Middle frontal gyrus (tissue), 1 donor: ENCODE data around the gene GTF2I.
A peak's percentile ranks its signal among the peaks of the same experiment; 100 is the strongest.
"Not testable (repeated sequence)": the region's sequence is repeated elsewhere in the genome, so short reads cannot be mapped to it uniquely, and the experiment has no call there.

ENCODE experiments used
- DNase-seq: peaks from one replicate; pipeline ENCODE4 v3.0.0-alpha.2; 2015; ENCODE audit warnings: low spot score; ENCODE audit errors: extremely low spot score

Gene GTF2I

DNA sequence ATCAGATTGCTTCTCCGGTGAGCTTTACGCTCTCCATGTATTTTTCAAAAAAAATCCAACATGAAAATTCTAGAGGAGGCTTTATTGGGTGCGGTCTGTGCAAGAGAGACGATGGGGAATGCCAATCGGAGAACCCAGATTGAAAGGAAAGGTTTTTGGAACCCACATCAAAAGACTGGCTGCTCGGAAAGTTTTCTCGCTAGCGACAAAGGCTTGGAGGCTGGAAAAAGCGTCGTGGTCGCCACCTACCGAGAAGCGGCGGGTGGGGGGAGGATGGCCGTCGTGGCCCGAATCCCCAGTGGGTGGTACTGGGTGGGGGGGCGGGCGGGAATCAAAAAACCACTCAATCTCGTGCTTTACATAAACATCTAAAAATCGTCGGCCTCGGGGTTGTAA lies 1.1 kb upstream of the GTF2I start:
- peak; percentile 33 for DNase-seq

DNA sequence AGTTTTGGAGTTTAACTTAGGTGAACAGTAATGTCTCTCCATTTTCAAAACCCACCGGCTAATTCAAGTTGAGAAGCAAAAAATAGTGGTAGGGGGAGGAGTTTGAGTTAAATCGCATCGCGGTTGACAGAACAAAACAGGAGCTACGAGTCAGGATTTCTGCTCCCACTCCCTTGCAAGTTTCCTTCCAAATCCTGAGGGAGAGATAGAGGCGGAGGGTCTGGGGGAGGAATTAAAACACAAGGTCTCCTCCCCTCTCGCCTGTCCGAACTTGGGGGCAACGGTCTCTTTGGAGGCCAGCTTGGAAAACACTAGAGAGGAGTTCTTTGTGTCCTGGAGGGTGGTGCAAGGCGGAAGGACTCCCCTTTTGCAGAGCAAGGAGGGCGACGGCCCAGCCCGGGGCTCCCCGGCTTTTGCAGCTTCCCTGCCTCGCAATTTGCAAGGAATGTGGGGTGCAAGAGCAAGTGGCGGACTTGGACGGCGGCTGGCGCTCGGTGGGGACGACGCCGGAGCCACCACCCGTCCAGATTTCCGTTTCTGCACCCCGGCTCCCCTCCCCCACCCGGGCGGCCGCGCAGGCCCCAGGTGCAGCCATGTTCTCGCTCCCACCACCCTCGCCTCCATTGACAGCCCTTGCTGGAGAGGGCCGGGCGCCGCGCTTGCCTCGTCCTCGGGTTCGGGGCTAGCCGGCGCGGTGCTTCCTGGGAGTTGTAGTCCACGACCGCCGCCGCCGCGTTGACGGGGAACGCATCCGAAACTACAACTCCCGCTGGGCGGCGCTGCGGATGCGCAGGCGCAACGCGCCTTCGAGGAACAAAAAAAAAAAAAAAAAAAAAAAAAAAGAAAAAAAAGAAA lies 454 bp upstream of the GTF2I start:
- DNase-seq: peak; percentile 97

DNA sequence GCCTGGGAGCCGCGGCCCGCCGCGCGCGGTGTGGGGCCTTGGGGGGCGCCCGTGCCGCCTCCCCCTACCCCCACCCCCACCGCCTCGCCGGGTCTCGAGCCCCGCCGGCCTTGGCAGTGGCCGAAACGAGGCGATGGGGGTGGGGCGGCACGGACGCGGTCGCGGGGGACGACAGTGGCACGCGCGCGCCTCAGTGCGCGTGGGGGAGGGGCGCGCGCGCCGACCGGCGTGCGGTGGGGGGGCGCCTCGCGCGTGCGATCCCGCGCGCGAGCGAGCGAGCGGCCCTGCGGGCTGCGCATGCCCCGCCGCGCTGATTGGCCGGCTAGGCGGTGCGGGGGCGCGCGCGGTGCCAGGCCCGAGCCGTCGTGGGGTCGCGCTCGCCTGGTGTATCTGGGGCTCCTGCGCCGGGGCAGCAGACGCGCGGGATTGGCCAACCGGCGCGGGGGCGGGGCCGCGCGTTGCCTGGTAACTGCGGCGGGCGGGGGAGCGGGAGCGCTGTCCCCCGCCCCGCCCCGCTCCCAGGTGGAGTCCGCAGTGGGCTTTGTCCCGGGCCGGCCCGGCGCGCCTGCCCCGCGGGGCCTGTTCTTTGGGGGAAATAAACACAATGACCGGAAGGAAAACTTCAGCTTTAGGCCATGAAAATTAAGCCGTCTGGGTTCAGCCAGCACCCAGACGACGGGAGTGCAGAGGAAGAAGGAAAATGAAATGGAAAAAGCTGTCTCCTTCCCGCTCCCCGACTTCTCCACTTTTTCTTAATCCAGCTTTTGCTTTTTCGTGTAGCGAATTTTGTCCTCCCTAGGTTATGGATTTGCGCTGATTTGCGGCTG lies 873 bp downstream of the GTF2I start:
- DNase-seq: peak; percentile 91

- not testable (repeated sequence) for DNase-seq
Measured at GRCh38 chr7:74660202-74660601, 2.7 kb downstream of the GTF2I start.

GRCh38 chr7:74661836-74662794 lies 4.6 kb downstream of the GTF2I start:
- not testable (repeated sequence) for DNase-seq

DNA sequence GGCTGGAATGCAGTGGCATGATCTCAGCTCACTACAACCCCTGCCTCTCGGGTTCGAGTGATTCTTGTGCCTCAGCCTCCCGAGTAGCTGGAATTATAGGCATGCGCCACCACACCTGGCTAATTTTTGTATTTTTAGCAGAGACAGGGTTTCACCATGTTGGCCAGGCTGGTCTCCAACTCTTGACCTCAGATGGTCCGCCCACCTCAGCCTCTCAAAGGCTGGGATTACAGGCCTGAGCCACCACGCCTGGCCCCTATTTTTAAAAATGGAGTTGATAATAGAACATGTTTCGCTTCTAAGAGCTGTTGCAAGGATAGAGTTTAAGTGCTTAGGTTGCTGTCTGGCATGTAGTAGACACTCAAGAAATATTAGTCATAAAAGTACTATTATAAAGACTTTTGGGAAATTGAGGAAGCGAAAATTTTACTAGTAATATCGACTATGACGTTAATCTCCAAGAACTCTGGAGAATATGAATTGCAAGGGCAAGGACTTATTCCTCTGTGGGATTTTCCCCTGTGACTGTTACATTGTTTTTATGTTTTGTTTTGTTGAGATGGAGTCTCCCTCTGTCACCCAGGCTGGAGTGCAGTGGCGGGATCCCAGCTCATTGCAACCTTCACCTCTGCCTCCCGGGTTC lies 7.9 kb downstream of the GTF2I start:
- no peak for DNase-seq

DNA sequence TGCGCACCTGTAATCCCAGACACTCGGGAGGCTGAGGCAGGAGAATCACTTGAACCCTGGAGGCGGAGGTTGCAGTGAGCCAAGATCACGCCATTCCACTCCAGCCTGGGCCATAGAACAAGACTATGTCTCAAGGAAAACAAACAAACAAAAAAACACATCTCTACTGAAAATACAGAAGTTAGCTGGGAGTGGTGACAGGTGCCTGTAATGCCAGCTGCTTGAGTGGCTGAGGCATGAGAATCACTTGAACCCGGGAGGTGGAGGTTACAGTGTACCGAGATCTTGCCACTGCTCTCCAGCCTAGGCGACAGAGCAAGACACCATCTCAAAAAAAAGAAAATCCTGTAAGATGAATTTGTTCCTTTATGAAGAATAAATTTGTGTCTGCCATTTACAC lies 9.5 kb downstream of the GTF2I start:
- not testable (repeated sequence) for DNase-seq

- not testable (repeated sequence) for DNase-seq
Measured at GRCh38 chr7:74667520-74667919, 10.0 kb downstream of the GTF2I start.

DNA sequence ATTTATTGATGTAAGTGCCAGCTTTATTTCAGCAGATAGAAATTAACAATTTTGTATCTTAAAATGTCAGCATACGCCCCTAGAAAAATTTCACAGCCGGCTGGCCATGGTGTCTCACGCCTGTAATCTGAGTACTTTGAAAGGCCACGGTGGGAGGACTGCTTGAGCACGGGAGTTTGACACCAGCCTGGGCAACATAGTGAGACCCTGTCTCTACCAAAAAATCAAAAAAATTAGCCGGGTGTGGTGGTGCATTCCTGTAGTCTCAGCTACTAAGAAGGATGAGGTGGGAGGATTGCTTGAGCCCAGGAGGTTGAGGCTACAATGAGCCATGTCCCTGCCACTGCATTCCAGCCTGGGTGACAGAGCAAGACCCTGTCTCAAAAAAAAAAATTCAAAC lies 14.1 kb downstream of the GTF2I start:
- no peak for DNase-seq

- DNase-seq: no peak
Measured at GRCh38 chr7:74672343-74672915, 14.9 kb downstream of the GTF2I start.

GRCh38 chr7:74674166-74674565 lies 16.6 kb downstream of the GTF2I start:
- no peak for DNase-seq

- no peak for DNase-seq
Measured at GRCh38 chr7:74682829-74683228, 25.3 kb downstream of the GTF2I start.

DNA sequence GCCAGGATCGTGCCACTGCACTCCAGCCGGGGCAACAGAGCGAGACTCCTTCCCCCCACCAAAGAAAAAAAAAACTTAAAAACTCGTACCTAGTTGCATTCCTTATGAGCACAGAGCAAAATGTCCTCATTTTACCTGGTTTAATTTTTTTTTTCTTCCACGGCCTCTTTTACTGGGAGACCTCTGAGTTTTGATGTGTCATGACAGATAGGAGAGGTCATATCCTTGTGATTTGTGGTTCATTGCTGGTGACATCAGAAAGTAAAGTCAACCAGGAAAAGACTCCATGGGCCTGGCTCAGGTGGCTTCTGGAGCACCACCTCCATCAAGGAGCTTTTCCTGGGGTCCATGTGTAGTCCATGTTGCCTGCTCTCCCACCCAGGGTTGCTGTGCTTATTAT lies 26.3 kb downstream of the GTF2I start:
- no peak for DNase-seq

GRCh38 chr7:74684473-74684872 lies 27.0 kb downstream of the GTF2I start:
- no peak for DNase-seq

DNA sequence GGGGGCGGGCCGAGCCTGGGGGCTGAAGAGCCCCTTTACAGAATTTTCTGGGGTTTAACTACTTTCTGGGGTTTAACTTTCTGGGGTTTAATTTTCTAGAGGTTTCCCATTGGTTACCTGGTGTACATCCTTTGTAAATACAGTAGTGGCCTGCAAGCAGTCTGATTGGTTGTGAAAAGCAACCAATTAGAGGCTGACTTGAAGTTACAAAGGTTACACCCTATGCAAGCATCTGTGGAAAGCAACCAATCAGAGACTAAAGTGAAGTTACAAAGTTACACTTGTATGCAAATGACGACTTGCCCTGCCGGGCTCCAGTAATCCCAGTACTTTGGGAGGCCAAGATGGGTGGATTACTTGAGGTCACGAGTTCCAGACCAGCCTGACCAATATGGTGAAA lies 27.4 kb downstream of the GTF2I start:
- DNase-seq: no peak

DNA sequence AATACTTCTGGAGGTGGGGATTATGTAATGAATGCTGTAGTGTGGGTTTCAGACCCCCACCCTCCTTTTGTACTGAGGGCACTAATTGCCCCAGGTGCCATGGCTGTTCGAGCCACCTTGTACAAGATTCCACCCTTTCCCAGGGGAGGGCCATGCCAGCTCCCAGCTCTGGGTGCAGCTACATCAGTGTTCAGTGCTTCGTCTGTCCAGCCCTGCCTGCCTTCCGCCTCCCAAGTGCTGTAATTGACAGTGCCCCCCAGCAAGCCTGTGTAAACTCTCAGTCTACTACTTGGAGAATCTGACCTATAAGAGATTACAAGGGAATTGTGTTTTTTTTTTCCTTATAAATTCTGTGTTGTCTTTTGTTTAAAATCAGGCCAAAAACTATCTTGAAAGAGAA lies 33.0 kb downstream of the GTF2I start:
- no peak for DNase-seq

DNA sequence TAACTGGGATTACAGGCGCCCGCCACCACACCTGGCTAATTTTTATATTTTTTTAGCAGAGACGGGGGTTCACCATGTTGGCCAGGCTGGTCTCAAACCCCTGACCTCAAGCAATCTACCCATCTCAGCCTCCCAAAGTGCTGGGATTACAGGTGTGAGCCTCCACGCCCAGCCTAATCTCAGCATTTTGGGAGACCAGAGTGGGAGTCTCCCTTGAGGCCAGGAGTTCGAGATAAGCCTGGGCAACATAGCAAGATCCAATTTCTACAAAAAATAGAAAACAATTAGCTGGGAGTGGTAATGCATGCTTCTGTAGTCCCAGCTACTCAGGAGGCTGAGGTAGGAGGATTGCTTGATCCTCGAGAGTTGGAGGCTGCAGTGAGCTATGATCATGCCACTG lies 46.9 kb downstream of the GTF2I start:
- DNase-seq: not testable (repeated sequence)

- DNase-seq: no peak
Measured at GRCh38 chr7:74707238-74707637, 49.7 kb downstream of the GTF2I start.

GRCh38 chr7:74708569-74709275 lies 51.2 kb downstream of the GTF2I start:
- DNase-seq: no peak
